Activated gamma-delta T cell treated with anti-CD3 and anti-CD28 coated beads, Interleukin-2, amount 50 U/mL, for 16 hours (primary cell): ENCODE measurements around the gene SLC22A13.
"Not testable (repeated sequence)": the region's sequence is repeated elsewhere in the genome, so short reads cannot be mapped to it uniquely, and the experiment has no call there.

Experiments used
- DNase-seq: peaks from one replicate; pipeline ENCODE4 v3.0.0-alpha.2; 2020; ENCODE audit warnings: low read depth

The SLC22A13 gene

GRCh38 chr3:38265604-38266307, at the start of gene SLC22A13:
TSS of gene SLC22A13 (plus strand) at chr3:38265812. CDS start at chr3:38265861, 49 bp downstream.
- DNase-seq: no peak

- no peak for DNase-seq
Measured at GRCh38 chr3:38219609-38220197, 45.9 kb upstream of the SLC22A13 start.

- DNase-seq: no peak
Measured at GRCh38 chr3:38221005-38221404, 44.6 kb upstream of the SLC22A13 start.

GRCh38 chr3:38222032-38222634, 43.5 kb upstream of the SLC22A13 start:
- no peak for DNase-seq

- no peak for DNase-seq
Measured at GRCh38 chr3:38224357-38224756, 41.3 kb upstream of the SLC22A13 start.

- DNase-seq: no peak
Measured at GRCh38 chr3:38226273-38226672, 39.3 kb upstream of the SLC22A13 start.

GRCh38 chr3:38227989-38228388, 37.6 kb upstream of the SLC22A13 start:
- no peak for DNase-seq

- DNase-seq: no peak
Measured at GRCh38 chr3:38229036-38229435, 36.6 kb upstream of the SLC22A13 start.

- DNase-seq: no peak
Measured at GRCh38 chr3:38232701-38233100, 32.9 kb upstream of the SLC22A13 start.

GRCh38 chr3:38235466-38235865, 30.1 kb upstream of the SLC22A13 start:
- no peak for DNase-seq

- DNase-seq: no peak
Measured at GRCh38 chr3:38238416-38239008, 27.1 kb upstream of the SLC22A13 start.

- not testable (repeated sequence) for DNase-seq
Measured at GRCh38 chr3:38242812-38243211, 22.8 kb upstream of the SLC22A13 start.

- DNase-seq: no peak
Measured at GRCh38 chr3:38245930-38246329, 19.7 kb upstream of the SLC22A13 start.

- no peak for DNase-seq
Measured at GRCh38 chr3:38247366-38248035, 18.1 kb upstream of the SLC22A13 start.

- DNase-seq: no peak
Measured at GRCh38 chr3:38250198-38250597, 15.4 kb upstream of the SLC22A13 start.

- DNase-seq: no peak
Measured at GRCh38 chr3:38251197-38251596, 14.4 kb upstream of the SLC22A13 start.

- no peak for DNase-seq
Measured at GRCh38 chr3:38253704-38254103, 11.9 kb upstream of the SLC22A13 start.

GRCh38 chr3:38254872-38255271, 10.7 kb upstream of the SLC22A13 start:
- no peak for DNase-seq

GRCh38 chr3:38255627-38256026, 10.0 kb upstream of the SLC22A13 start:
- no peak for DNase-seq

GRCh38 chr3:38257583-38257982, 8.0 kb upstream of the SLC22A13 start:
- no peak for DNase-seq

- DNase-seq: no peak
Measured at GRCh38 chr3:38260474-38260873, 5.1 kb upstream of the SLC22A13 start.

GRCh38 chr3:38264353-38264771, 1.2 kb upstream of the SLC22A13 start:
- no peak for DNase-seq
